ENCODE results near the gene DEPDC5.

GRCh38 chr22:31743871-31744270 is 9.9 kb upstream of the DEPDC5 start:
- TF ChIP-seq CTCF (conservative IDR thresholded peaks at IDR 0.05; ENCODE audit: low read depth, low read length) (no peak), EZH2 (IDR thresholded peaks at IDR 0.05; ENCODE audit: low read length, unreplicated experiment) (no peak), EZH2phosphoT487 (IDR thresholded peaks at IDR 0.05; ENCODE audit: borderline replicate concordance, low read length) (no peak)
